H1 (cell line): ENCODE measurements around the gene ASCC2.

Source experiments
- CHD2 ChIP-seq: IDR thresholded peaks from 2 replicates; pipeline ENCODE4 v1.6.1; 2012; ENCODE audit warnings: low read length, improper control_type of control experiment
- CTCF ChIP-seq, 3 experiments: IDR thresholded peaks; 1 replicate in 2 of 3; 2 replicates in 1 of 3; pipeline versions ENCODE4 v1.5.1 to v1.6.1; 2011; ENCODE audit warnings: low read length in 3 of 3, mild to moderate bottlenecking in 3 of 3, inconsistent platforms in 2 of 3, low read depth in 1 of 3, moderate library complexity in 1 of 3; ENCODE audit not compliant: insufficient read depth in 1 of 3; ENCODE audit errors: control extremely low read depth in 1 of 3
- FOSL1 ChIP-seq: IDR thresholded peaks from 2 replicates; pipeline ENCODE4 v1.6.1; 2011; ENCODE audit warnings: mild to moderate bottlenecking, low read depth, low read length, moderate library complexity; ENCODE audit not compliant: insufficient read depth
- HDAC2 ChIP-seq, 2 experiments: fragments of 300-600 bp in 1 of 2; sonication (generic) in 1 of 2; IDR thresholded peaks; 2 replicates each; pipeline ENCODE4 v1.6.1; 2011 to 2012; ENCODE audit warnings: low read depth in 2 of 2, low read length in 2 of 2, mild to moderate bottlenecking in 2 of 2, moderate library complexity in 2 of 2, borderline replicate concordance in 1 of 2, inconsistent platforms in 1 of 2
- POLR2A ChIP-seq, 2 experiments: IDR thresholded peaks; 1 replicate in 1 of 2; 2 replicates in 1 of 2; pipeline ENCODE4 v1.6.1; 2011; ENCODE audit warnings: low read depth in 2 of 2, low read length in 2 of 2, mild to moderate bottlenecking in 2 of 2; ENCODE audit errors: control extremely low read depth in 1 of 2
- POLR2AphosphoS5 ChIP-seq: IDR thresholded peaks from 2 replicates; pipeline ENCODE4 v1.6.1; 2011; ENCODE audit warnings: low read depth, low read length
- POU5F1 ChIP-seq: IDR thresholded peaks from 2 replicates; pipeline ENCODE4 v1.6.1; 2011; ENCODE audit warnings: low read depth, mild to moderate bottlenecking, low read length, moderate library complexity
- TEAD4 ChIP-seq: IDR thresholded peaks from 2 replicates; pipeline ENCODE4 v1.6.1; 2012; ENCODE audit warnings: low read depth, low read length, inconsistent platforms, mixed read lengths
- ZNF274 ChIP-seq: IDR thresholded peaks from 2 replicates; pipeline ENCODE4 v1.7.0; 2012; ENCODE audit warnings: low read length, borderline replicate concordance; ENCODE audit errors: extremely low read depth
- TF ChIP-seq, protein P1 (sequence below): IDR thresholded peaks from 2 replicates; pipeline ENCODE4 v1.6.1; 2012; ENCODE audit warnings: inconsistent platforms
- TF ChIP-seq, protein P2 (sequence below): IDR thresholded peaks from 2 replicates; pipeline ENCODE4 v1.6.1; 2011; ENCODE audit warnings: low read length, improper control_type of control experiment

DNA sequence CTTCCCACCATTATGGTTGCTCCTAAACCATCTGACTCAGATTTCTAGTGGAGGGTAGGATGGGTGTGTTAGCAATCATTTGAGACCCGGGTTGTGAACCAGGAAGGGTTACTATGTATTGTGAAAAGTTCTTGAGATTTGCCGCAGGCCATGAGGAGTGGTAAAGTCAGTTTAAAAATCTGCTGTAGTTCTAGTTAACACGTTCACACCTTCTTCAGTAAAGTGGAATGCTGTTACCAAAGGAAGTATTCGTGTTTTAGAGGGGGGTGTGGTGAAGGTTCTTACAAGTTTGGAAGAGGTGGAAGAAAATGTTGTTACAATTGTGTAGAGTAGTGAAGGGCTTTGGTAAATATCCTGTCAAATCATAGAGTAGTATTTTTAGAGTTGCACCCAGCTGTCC, 47.5 kb upstream of the ASCC2 start:
- TF ChIP-seq CTCF (IDR thresholded peaks at IDR 0.05; ENCODE audit: control extremely low read depth in 1 of 3, insufficient read depth in 1 of 3, low read depth in 1 of 3, low read length in 3 of 3), result no peak
- no peak for TF ChIP-seq ZNF274
- no peak for TF ChIP-seq POLR2AphosphoS5
- no peak for TF ChIP-seq TEAD4
- TF ChIP-seq CHD2, result no peak
- TF ChIP-seq, protein P1, sequence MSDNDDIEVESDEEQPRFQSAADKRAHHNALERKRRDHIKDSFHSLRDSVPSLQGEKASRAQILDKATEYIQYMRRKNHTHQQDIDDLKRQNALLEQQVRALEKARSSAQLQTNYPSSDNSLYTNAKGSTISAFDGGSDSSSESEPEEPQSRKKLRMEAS, result no peak
- TF ChIP-seq FOSL1, result no peak
- no peak for TF ChIP-seq POLR2A (IDR thresholded peaks at IDR 0.05; ENCODE audit: control extremely low read depth in 1 of 2, low read depth in 2 of 2, low read length in 2 of 2)
- TF ChIP-seq POU5F1, result no peak
- TF ChIP-seq, protein P2, sequence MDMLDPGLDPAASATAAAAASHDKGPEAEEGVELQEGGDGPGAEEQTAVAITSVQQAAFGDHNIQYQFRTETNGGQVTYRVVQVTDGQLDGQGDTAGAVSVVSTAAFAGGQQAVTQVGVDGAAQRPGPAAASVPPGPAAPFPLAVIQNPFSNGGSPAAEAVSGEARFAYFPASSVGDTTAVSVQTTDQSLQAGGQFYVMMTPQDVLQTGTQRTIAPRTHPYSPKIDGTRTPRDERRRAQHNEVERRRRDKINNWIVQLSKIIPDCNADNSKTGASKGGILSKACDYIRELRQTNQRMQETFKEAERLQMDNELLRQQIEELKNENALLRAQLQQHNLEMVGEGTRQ, result no peak
- no peak for TF ChIP-seq HDAC2 (IDR thresholded peaks at IDR 0.05; ENCODE audit: borderline replicate concordance in 1 of 2, low read depth in 2 of 2, low read length in 2 of 2)
